ENCODE data around the gene VWA5A.
A peak's percentile ranks its signal among the peaks of the same experiment; 100 is the strongest.
"Not testable (repeated sequence)": the region's sequence is repeated elsewhere in the genome, so short reads cannot be mapped to it uniquely, and the experiment has no call there.

The VWA5A gene

DNA sequence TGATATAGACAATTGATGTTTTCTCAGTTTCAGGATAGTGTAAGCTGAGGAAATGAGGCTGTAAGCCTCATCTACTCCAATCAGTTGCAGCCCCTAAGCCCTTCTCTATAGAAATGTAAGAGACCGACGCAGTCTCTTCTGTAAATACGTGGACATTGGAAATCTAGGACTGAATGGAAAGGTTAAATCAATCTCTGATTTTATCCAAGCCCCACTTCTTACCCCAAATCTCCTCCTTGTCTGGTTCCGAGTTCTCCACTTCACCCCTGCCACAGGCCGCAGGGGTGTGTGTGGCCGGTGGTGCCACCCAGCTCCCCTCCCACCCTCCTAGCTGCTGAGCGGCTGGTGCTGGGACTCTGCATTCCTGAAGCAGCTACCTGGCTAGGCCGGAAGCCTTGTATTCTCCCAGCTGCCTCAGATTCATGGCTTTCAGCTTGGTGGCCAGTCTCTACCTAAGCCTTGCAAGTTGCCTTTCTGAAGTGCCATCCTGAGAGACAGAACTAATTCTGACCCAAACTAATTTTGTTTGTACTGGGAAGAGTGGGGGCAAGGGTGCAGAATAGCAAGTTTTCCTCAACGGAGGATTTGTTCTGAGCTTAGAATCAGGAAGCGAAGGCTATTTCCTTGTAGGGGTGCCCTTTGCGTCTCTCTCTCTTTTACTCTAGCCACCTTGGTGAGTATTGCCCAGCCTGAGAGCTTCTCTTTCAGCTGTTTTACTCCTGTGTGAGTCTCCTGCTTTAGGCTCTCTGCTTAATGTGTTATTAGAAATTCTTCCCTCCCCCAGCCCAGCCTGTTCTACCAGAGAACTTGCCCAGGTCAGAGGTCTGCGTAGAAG, 749 bp downstream of the VWA5A start:
- peaks cover 9% of the 10 kb centered on the region for H3K27me3 Mint-ChIP-seq
- peak; percentile 39 for DNase-seq
- H3K4me3 Mint-ChIP-seq: peak overlapping the region; percentile 85
- H3K9me3 Mint-ChIP-seq: no peaks in the 10 kb centered on the region
- peaks cover 32% of the 10 kb centered on the region for H3K4me1 Mint-ChIP-seq (ENCODE audit: low read depth)
- peak overlapping the region; percentile 90 for H3K27ac Mint-ChIP-seq
- peaks cover 35% of the 10 kb centered on the region for H3K36me3 Mint-ChIP-seq (ENCODE audit: low read depth)

GRCh38 chr11:124119103-124119502, 3.9 kb downstream of the VWA5A start:
- Mint-ChIP-seq H3K4me3 (no peak overlapping the region), H3K36me3 (ENCODE audit: low read depth) (peaks cover 53% of the 10 kb centered on the region), H3K9me3 (no peaks in the 10 kb centered on the region), H3K27me3 (no peaks in the 10 kb centered on the region), H3K27ac (no peak overlapping the region), H3K4me1 (ENCODE audit: low read depth) (peaks cover 28% of the 10 kb centered on the region)
- DNase-seq: no peak

GRCh38 chr11:124120891-124121290, 5.6 kb downstream of the VWA5A start:
- no peak overlapping the region for H3K27ac Mint-ChIP-seq
- peaks cover 68% of the 10 kb centered on the region for H3K36me3 Mint-ChIP-seq (ENCODE audit: low read depth)
- H3K4me1 Mint-ChIP-seq (ENCODE audit: low read depth): peaks cover 15% of the 10 kb centered on the region

DNA sequence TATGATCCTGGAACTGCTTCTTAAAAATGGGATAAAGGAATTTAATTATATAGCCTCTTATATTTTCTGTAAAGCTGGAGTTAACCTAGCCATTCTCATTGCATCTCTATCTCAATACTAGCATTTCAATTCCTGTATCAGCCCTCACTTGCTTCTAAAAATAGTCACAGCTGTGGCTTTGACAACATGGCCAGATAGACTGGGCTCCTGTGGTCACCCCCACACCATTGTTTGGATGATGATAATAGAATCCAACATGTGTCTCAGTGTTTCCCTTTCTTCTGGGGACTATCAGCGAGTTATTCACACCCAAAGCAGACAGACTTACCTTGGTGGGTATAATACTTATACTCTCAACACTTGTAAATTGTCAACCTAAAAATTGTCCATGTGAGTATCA, 6.9 kb downstream of the VWA5A start:
- H3K27ac Mint-ChIP-seq: no peak overlapping the region

More at GRCh38 chr11:124120891-124121290, 5.6 kb downstream of the VWA5A start:
- Mint-ChIP-seq H3K4me3 (no peak overlapping the region), H3K27me3 (no peaks in the 10 kb centered on the region), H3K9me3 (no peaks in the 10 kb centered on the region)
- no peak for DNase-seq

DNA sequence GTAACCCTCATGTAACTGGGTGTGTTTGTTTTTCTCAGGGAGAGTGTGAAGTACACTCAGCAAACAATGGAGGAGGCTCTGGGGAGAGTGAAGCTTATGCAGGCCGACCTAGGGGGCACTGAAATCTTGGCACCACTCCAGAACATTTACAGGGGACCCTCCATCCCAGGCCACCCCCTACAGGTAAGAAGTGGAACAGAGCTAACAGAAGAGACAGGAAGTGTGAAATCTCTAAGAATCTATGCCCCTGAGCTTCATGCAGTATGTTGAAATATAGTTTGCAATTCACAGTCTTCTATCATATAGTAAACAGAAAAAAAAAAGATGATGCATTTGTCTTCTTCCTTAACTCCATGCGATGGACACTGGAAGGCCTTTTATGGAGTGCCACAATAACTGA, 8.4 kb downstream of the VWA5A start:
- Mint-ChIP-seq H3K9me3 (no peaks in the 10 kb centered on the region), H3K4me1 (ENCODE audit: low read depth) (no peaks in the 10 kb centered on the region), H3K4me3 (no peak overlapping the region), H3K27ac (no peak overlapping the region), H3K36me3 (ENCODE audit: low read depth) (peaks cover 57% of the 10 kb centered on the region), H3K27me3 (no peaks in the 10 kb centered on the region)
- DNase-seq: no peak

More for the DNA sequence above, 6.9 kb downstream of the VWA5A start:
- H3K36me3 Mint-ChIP-seq (ENCODE audit: low read depth): peaks cover 69% of the 10 kb centered on the region
- H3K4me1 Mint-ChIP-seq (ENCODE audit: low read depth): peaks cover 6% of the 10 kb centered on the region
- H3K4me3 Mint-ChIP-seq: no peak overlapping the region
- no peak for DNase-seq
- H3K27me3 Mint-ChIP-seq: no peaks in the 10 kb centered on the region
- no peaks in the 10 kb centered on the region for H3K9me3 Mint-ChIP-seq

DNA sequence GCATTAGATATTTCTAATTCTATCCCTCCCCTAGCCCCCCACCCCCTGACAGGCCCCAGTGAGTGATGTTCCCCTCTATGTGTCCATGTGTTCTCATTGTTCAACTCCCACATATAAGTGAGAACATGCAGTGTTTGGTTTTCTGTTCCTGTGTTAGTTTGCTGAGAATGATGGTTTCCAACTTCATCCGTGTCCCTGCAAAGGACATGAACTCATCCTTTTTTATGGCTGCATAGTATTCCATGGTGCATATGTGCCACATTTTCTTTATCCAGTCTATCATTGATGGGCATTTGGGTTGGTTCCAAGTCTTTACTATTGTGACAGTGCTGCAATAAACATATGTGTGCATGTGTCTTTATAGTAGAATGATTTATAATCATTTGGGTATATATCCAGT, 11.9 kb downstream of the VWA5A start:
- not testable (repeated sequence) for H3K27ac Mint-ChIP-seq; H3K4me1 Mint-ChIP-seq (ENCODE audit: low read depth); DNase-seq; H3K9me3 Mint-ChIP-seq; H3K27me3 Mint-ChIP-seq; H3K4me3 Mint-ChIP-seq
- peaks cover 31% of the 10 kb centered on the region for H3K36me3 Mint-ChIP-seq (ENCODE audit: low read depth)

DNA sequence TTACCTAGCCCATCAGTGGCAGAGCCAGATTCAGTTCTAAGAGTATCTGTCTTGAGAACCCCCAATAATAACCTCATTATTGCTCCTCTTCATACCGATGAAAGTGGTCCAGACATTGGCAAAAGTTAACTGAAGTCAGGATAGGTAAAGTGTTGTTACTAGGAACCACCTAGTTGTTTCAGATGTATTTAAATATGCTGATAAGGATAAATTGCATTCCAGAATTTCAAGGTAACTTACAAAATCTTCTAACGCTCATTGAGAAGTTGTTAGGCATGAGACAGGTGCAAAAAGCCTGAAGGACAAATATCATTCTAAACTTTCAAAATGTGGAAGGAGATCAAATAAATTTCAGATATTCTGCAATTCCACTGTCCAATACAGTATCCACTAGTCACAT, 27.8 kb downstream of the VWA5A start:
- no peaks in the 10 kb centered on the region for H3K4me1 Mint-ChIP-seq (ENCODE audit: low read depth)
- peaks cover 8% of the 10 kb centered on the region for H3K9me3 Mint-ChIP-seq
- H3K27me3 Mint-ChIP-seq: no peaks in the 10 kb centered on the region
- peaks cover 32% of the 10 kb centered on the region for H3K36me3 Mint-ChIP-seq (ENCODE audit: low read depth)
- no peak overlapping the region for H3K27ac Mint-ChIP-seq
- H3K4me3 Mint-ChIP-seq: no peak overlapping the region
- no peak for DNase-seq

GRCh38 chr11:124147951-124148350, 32.7 kb downstream of the VWA5A start:
- Mint-ChIP-seq H3K4me1 (ENCODE audit: low read depth) (no peaks in the 10 kb centered on the region), H3K4me3 (no peak overlapping the region), H3K27me3 (no peaks in the 10 kb centered on the region), H3K27ac (no peak overlapping the region), H3K9me3 (no peaks in the 10 kb centered on the region), H3K36me3 (ENCODE audit: low read depth) (peaks cover 2% of the 10 kb centered on the region)
- DNase-seq: no peak

GRCh38 chr11:124150684-124151083, 35.4 kb downstream of the VWA5A start:
- Mint-ChIP-seq H3K4me3 (no peak overlapping the region), H3K36me3 (ENCODE audit: low read depth) (no peaks in the 10 kb centered on the region), H3K4me1 (ENCODE audit: low read depth) (no peaks in the 10 kb centered on the region), H3K9me3 (no peaks in the 10 kb centered on the region), H3K27ac (no peak overlapping the region), H3K27me3 (peaks cover 7% of the 10 kb centered on the region)
- DNase-seq: no peak

- no peak overlapping the region for H3K4me3 Mint-ChIP-seq
- no peak for DNase-seq
- H3K4me1 Mint-ChIP-seq (ENCODE audit: low read depth): no peaks in the 10 kb centered on the region
- H3K27me3 Mint-ChIP-seq: peaks cover 11% of the 10 kb centered on the region
- no peaks in the 10 kb centered on the region for H3K9me3 Mint-ChIP-seq
- H3K36me3 Mint-ChIP-seq (ENCODE audit: low read depth): no peaks in the 10 kb centered on the region
- H3K27ac Mint-ChIP-seq: no peak overlapping the region
Measured at GRCh38 chr11:124152770-124153407, 37.6 kb downstream of the VWA5A start.

DNA sequence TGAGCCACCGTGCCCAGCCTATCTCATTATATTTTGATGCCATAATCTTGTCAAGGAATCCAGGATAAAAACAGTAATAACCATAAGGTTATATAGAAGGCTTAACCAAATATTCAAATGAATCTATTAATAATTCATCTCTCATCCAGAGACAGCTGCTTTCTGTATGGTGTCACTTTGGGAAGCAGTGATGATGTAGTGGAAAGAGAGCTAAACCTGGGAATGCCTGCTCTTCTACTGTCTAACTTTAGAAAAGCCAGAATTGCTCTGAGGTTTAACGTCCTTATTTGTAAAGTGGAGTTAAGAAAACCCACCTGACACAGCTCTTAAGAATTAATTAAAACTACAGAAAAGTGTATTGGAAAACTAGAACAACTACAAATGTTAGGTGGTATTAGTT, 38.6 kb downstream of the VWA5A start:
- no peaks in the 10 kb centered on the region for H3K4me1 Mint-ChIP-seq (ENCODE audit: low read depth)
- H3K4me3 Mint-ChIP-seq: no peak overlapping the region
- no peaks in the 10 kb centered on the region for H3K36me3 Mint-ChIP-seq (ENCODE audit: low read depth)
- no peaks in the 10 kb centered on the region for H3K9me3 Mint-ChIP-seq
- DNase-seq: no peak
- H3K27me3 Mint-ChIP-seq: peaks cover 17% of the 10 kb centered on the region
- no peak overlapping the region for H3K27ac Mint-ChIP-seq

DNA sequence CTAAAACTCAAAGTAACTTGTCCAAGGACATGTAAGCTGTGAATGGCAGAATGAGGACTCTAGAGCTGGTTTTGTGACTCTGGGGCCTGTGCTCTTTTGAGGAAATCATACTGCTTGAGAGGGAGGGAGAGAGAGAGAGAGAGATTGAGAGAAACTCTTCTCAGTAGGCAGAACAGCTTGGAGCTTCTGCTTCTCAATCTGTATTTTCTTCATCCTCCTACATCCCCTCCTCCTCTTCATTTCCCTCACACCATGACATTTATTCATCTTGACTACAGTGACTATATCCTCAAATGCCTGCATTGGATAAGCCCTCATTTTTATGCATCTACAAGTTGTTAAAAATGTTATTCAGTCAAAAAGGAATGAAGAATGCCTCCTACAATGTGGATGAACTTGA, 44.2 kb downstream of the VWA5A start:
- Mint-ChIP-seq H3K9me3 (no peaks in the 10 kb centered on the region), H3K4me3 (no peak overlapping the region), H3K36me3 (ENCODE audit: low read depth) (no peaks in the 10 kb centered on the region), H3K4me1 (ENCODE audit: low read depth) (no peaks in the 10 kb centered on the region), H3K27ac (no peak overlapping the region), H3K27me3 (peaks cover 19% of the 10 kb centered on the region)
- no peak for DNase-seq

DNA sequence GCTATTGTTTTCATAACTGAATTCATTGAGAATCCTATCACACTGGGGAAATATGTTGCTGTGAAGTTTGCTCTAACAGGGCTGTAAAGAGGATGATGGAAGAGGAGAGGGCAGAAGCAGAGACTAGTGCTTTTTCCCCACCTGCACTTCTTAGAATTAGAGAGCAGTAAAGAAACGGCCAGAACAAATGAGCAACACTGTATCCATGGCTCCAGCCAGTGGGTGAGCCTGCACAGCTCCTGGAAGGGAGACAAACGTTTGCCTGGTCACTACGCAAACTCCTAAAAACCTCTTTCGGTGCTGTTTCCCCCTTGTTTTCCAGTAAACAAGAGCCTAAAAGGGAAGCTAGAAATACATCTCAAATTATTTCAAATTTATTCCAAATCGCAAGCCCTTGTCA, 45.7 kb downstream of the VWA5A start:
- Mint-ChIP-seq H3K9me3 (no peaks in the 10 kb centered on the region), H3K36me3 (ENCODE audit: low read depth) (no peaks in the 10 kb centered on the region), H3K27me3 (peaks cover 17% of the 10 kb centered on the region), H3K27ac (no peak overlapping the region), H3K4me1 (ENCODE audit: low read depth) (no peaks in the 10 kb centered on the region), H3K4me3 (no peak overlapping the region)
- no peak for DNase-seq

- Mint-ChIP-seq H3K36me3 (ENCODE audit: low read depth) (no peaks in the 10 kb centered on the region), H3K27me3 (peaks cover 23% of the 10 kb centered on the region), H3K27ac (no peak overlapping the region), H3K4me3 (no peak overlapping the region), H3K9me3 (no peaks in the 10 kb centered on the region), H3K4me1 (ENCODE audit: low read depth) (no peaks in the 10 kb centered on the region)
- DNase-seq: no peak
Measured at GRCh38 chr11:124167826-124168231, 52.6 kb downstream of the VWA5A start.

- H3K9me3 Mint-ChIP-seq: no peaks in the 10 kb centered on the region
Measured at GRCh38 chr11:124168796-124169195, 53.5 kb downstream of the VWA5A start.

More at GRCh38 chr11:124168796-124169195, 53.5 kb downstream of the VWA5A start:
- H3K27ac Mint-ChIP-seq: no peak overlapping the region
- DNase-seq: no peak
- H3K27me3 Mint-ChIP-seq: peaks cover 23% of the 10 kb centered on the region
- H3K4me1 Mint-ChIP-seq (ENCODE audit: low read depth): no peaks in the 10 kb centered on the region
- no peak overlapping the region for H3K4me3 Mint-ChIP-seq
- H3K36me3 Mint-ChIP-seq (ENCODE audit: low read depth): no peaks in the 10 kb centered on the region
